Kidney (tissue), 14 donors: Measurements from ENCODE around the gene RTL1. TPM values are rescaled to one million over a fixed set of nuclear protein-coding genes. Genes with fewer than 3 reads are reported as not detected.

Experiments
- DNase-seq, 5 donors: peaks; one replicate each; pipeline ENCODE4 v3.0.0-alpha.2; 2013 to 2020
- FAIRE-seq: peaks from 2 replicates; lab custom pipeline; 2012; peaks lifted over from hg19 to GRCh38; lab: Jason Lieb, UNC
- H3K27ac ChIP-seq, 2 donors: one replicate each; pipeline ENCODE4 v1.7.0; 2013; ENCODE audit warnings: low read depth in 2 of 2, low read length in 2 of 2, inconsistent platforms in 1 of 2
- H3K27me3 ChIP-seq: one replicate; pipeline ENCODE4 v1.7.1; 2013; ENCODE audit warnings: low read length, inconsistent platforms; ENCODE audit not compliant: control insufficient read depth, insufficient read depth
- H3K36me3 ChIP-seq, 3 donors: one replicate each; pipeline versions ENCODE4 v1.7.0 to v1.7.1; 2013; ENCODE audit warnings: low read length in 3 of 3, control low read depth in 1 of 3, inconsistent platforms in 1 of 3; ENCODE audit not compliant: insufficient read depth in 3 of 3, control insufficient read depth in 2 of 3
- H3K4me1 ChIP-seq, 3 donors: one replicate each; pipeline versions ENCODE4 v1.7.0 to v1.7.1; 2013; ENCODE audit warnings: low read length in 3 of 3, inconsistent platforms in 1 of 3, low read depth in 1 of 3; ENCODE audit not compliant: control insufficient read depth in 2 of 3, insufficient read depth in 2 of 3
- H3K4me3 ChIP-seq, 3 donors: one replicate each; pipeline versions ENCODE4 v1.7.0 to v1.8.1; 2013; ENCODE audit warnings: low read length in 3 of 3, control low read depth in 1 of 3, inconsistent platforms in 1 of 3
- H3K9ac ChIP-seq, 3 donors: one replicate each; pipeline versions ENCODE4 v1.7.0 to v1.7.1; 2013; ENCODE audit warnings: low read length in 3 of 3, control low read depth in 1 of 3, inconsistent platforms in 1 of 3
- H3K9me3 ChIP-seq, 3 donors: one replicate each; pipeline versions ENCODE4 v1.7.0 to v1.7.1; 2013; ENCODE audit warnings: low read length in 3 of 3, control low read depth in 1 of 3, inconsistent platforms in 1 of 3; ENCODE audit not compliant: control insufficient read depth in 2 of 3, insufficient read depth in 1 of 3
- CTCF ChIP-seq: IDR thresholded peaks from 3 replicates; pipeline ENCODE4 v1.5.1; 2012; ENCODE audit warnings: mild to moderate bottlenecking, moderate library complexity, borderline replicate concordance; ENCODE audit not compliant: insufficient read depth; ENCODE audit errors: extremely low read depth
- intact Hi-C: fragments of 100-400 bp; cut with DNase I; formaldehyde crosslinking; loops from one replicate; pipeline ENCODE4 v1.11.1; 2022
- polyA plus RNA-seq: library from polyadenylated mRNA; stranded (reverse); fragments of 350-450 nt; fragmentation: Illumina TruSeq; extraction: RNeasy Lipid Tissue Mini Kit (QIAGEN cat#74804); gene quantifications from one replicate; pipeline ENCODE4 v1.2.3, GENCODE V29; 2014; ENCODE audit warnings: low read depth, low replicate concordance; ENCODE audit not compliant: insufficient read depth
- total RNA-seq: library from RNA; stranded (reverse); fragmentation: NEBNext Ultra II Directional; extraction: Animal tissue kit (Norgen Biotek cat#: 25700); gene quantifications from one replicate; pipeline ENCODE4 v1.2.1, GENCODE V29; 2021
- donor health status: control.
- donor health status: control.
- donor health status: control.
- donor health status: control.
- donor health status: control.
- donor health status: DM: yes; HTN: yes; CAD: no.
- donor health status: Normal renal cell carcinoma (clear cell type).

Gene RTL1
- total and polyA plus RNA-seq, 2 donors from 2014 or later = not detected

- no peaks in the 10 kb centered on the region for H3K27me3 ChIP-seq
- peak in 1 of 5 donors; percentile 14 for DNase-seq
These were observed 8.1 kb downstream of the RTL1 start for GRCh38 chr14:100895411-100895810.

GRCh38 chr14:100894416-100894815 is 9.1 kb downstream of the RTL1 start:
- peak in 1 of 5 donors; percentile 25 for DNase-seq
- no peak for TF ChIP-seq CTCF
- Histone ChIP-seq H3K4me1 (peaks cover 0 to 4% (median 3%) of the 10 kb centered on the region in 3 donors), H3K27me3 (no peaks in the 10 kb centered on the region), H3K36me3 (no peaks in the 10 kb centered on the region), H3K9me3 (no peaks in the 10 kb centered on the region), H3K4me3 (no peak overlapping the region), H3K9ac (no peak overlapping the region), H3K27ac (no peak overlapping the region)
- no peak for FAIRE-seq
- intact Hi-C loops = no loop called here

More at GRCh38 chr14:100895411-100895810, 8.1 kb downstream of the RTL1 start:
- no peak overlapping the region for H3K9ac ChIP-seq
- intact Hi-C loops = no loop called here
- no peak for FAIRE-seq
- H3K9me3 ChIP-seq = no peaks in the 10 kb centered on the region
- H3K4me1 ChIP-seq = peaks cover 0 to 7% (median 3%) of the 10 kb centered on the region in 3 donors
- TF ChIP-seq CTCF = no peak
- H3K36me3 ChIP-seq = no peaks in the 10 kb centered on the region
- no peak overlapping the region for H3K27ac ChIP-seq
- H3K4me3 ChIP-seq = no peak overlapping the region

- Histone ChIP-seq H3K4me1 (no peaks in the 10 kb centered on the region), H3K4me3 (no peak overlapping the region), H3K27me3 (no peaks in the 10 kb centered on the region), H3K27ac (no peak overlapping the region), H3K9me3 (no peaks in the 10 kb centered on the region), H3K9ac (no peak overlapping the region), H3K36me3 (no peaks in the 10 kb centered on the region)
- TF ChIP-seq CTCF = no peak
- DNase-seq (peak in 2 of 5 donors; percentile 22 to 61), FAIRE-seq (no peak)
- intact Hi-C loops = no loop called here
These were observed 9.8 kb downstream of the RTL1 start for GRCh38 chr14:100893760-100894159.

DNA sequence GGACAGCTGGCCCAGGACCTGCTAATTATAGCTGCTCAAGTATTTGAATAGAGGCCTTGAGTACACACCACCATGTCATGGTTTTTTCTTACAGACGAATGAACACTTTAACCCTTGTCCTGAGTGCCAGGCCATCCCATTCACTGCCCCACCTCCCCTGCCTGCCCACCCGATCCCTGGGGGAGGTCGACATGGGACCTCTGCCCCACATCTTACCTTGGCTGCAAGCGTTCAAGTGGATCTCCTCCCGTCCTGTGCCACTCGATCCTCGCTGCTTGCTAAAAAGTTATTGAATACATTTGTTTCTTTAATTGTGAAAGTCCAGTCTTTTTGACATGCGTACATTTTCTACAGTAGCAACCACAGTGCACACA is 10.3 kb downstream of the RTL1 start:
- H3K27ac ChIP-seq = no peak overlapping the region
- intact Hi-C loops = no loop called here
- no peaks in the 10 kb centered on the region for H3K36me3 ChIP-seq
- no peak for FAIRE-seq
- DNase-seq = peak in 2 of 5 donors; percentile 16 to 27
- H3K27me3 ChIP-seq = no peaks in the 10 kb centered on the region
- H3K4me1 ChIP-seq = no peaks in the 10 kb centered on the region
- H3K9me3 ChIP-seq = no peaks in the 10 kb centered on the region
- no peak for TF ChIP-seq CTCF
- H3K9ac ChIP-seq = no peak overlapping the region
- H3K4me3 ChIP-seq = no peak overlapping the region
